22Rv1 (cell line): Measurements from ENCODE around the gene SLC44A2.

Experiments
- ZFX ChIP-seq: fragments of 450-650 bp; IDR thresholded peaks from 2 replicates; pipeline ENCODE4 v1.6.1; 2017; ENCODE audit warnings: antibody characterized with exemption, borderline replicate concordance
- TF ChIP-seq, protein P1 (sequence below): fragments of 450-650 bp; IDR thresholded peaks from 2 replicates; pipeline ENCODE4 v1.5.1; 2017; ENCODE audit warnings: mild to moderate bottlenecking

DNA sequence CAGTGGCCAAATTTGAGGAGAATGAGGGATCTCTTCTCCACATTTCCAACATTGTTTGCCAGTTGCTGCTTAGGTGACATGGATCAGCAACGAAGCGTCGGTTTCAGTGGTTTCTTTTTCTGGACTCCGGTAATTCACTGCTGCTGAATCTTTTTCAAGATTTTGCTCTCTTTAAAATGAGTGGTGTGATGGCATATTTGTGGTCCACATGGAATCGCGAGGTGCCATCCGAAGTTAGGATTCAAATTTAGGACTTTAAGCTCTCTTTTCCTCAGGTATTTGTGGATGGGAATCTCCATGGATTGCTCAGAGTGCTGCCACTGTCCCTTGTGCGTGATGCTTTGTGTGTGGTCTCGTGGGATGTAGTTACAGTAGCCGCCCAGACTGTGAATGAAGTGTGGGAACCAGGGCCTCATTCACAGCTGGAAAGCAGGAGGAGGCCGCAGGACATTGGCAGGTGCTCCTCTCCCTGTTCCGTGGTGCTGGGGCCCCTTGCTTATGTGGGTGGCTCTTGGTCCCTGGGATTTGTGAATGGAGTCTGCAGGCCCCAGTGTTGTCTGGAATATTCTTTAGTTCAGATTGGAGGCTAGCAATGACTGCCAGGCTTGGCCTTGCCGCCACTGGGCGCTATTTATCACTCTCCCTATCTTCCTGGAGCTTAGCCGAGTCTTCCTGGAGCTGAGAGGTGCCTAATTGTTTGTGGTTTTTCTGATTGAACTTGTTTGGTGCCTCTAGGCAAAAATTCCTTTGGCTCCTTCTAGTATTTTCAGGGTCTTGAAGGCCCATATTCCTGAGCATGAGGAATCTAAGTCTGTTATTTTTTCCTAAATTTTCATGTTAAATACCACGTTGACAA, 30.3 kb downstream of the SLC44A2 start:
- TF ChIP-seq, protein P1, sequence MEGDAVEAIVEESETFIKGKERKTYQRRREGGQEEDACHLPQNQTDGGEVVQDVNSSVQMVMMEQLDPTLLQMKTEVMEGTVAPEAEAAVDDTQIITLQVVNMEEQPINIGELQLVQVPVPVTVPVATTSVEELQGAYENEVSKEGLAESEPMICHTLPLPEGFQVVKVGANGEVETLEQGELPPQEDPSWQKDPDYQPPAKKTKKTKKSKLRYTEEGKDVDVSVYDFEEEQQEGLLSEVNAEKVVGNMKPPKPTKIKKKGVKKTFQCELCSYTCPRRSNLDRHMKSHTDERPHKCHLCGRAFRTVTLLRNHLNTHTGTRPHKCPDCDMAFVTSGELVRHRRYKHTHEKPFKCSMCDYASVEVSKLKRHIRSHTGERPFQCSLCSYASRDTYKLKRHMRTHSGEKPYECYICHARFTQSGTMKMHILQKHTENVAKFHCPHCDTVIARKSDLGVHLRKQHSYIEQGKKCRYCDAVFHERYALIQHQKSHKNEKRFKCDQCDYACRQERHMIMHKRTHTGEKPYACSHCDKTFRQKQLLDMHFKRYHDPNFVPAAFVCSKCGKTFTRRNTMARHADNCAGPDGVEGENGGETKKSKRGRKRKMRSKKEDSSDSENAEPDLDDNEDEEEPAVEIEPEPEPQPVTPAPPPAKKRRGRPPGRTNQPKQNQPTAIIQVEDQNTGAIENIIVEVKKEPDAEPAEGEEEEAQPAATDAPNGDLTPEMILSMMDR, result peak; percentile 20; the same call in 1 of the 2 replicates
- no peak for TF ChIP-seq ZFX
